Smooth muscle cell (in vitro differentiated cells): ENCODE measurements around the gene GP2. TPM values are rescaled to one million over a fixed set of nuclear protein-coding genes. Genes with fewer than 3 reads are reported as not detected.

ENCODE experiments used
- DNase-seq: peaks from one replicate; lab custom pipeline; 2025; ENCODE audit not compliant: unreplicated experiment; lab: John Stamatoyannopoulos, UW
- H2AFZ ChIP-seq: fragments of 200-600 bp; sonication (generic); 2 replicates; pipeline ENCODE4 v1.6.0; 2016; ENCODE audit warnings: antibody characterized with exemption, low read depth, mild to moderate bottlenecking
- H3F3A ChIP-seq: fragments of 200-600 bp; sonication (generic); 2 replicates; pipeline ENCODE4 v1.6.0; 2017; ENCODE audit warnings: antibody characterized with exemption, low read depth
- H3K27ac ChIP-seq: fragments of 200-600 bp; sonication (generic); 2 replicates; pipeline ENCODE4 v1.5.1; 2016; ENCODE audit warnings: low read depth, mild to moderate bottlenecking
- H3K27me3 ChIP-seq: fragments of 200-600 bp; sonication (generic); 2 replicates; pipeline ENCODE4 v1.6.1; 2016; ENCODE audit warnings: low read depth, mild to moderate bottlenecking
- H3K36me3 ChIP-seq: fragments of 200-600 bp; sonication (generic); 2 replicates; pipeline ENCODE4 v1.5.1; 2016; ENCODE audit warnings: low read depth
- H3K4me1 ChIP-seq: fragments of 200-600 bp; sonication (generic); 2 replicates; pipeline ENCODE4 v1.5.1; 2016; ENCODE audit warnings: low read depth
- H3K4me2 ChIP-seq: fragments of 200-600 bp; sonication (generic); 2 replicates; pipeline ENCODE4 v1.6.0; 2016; ENCODE audit warnings: mild to moderate bottlenecking
- H3K4me3 ChIP-seq: fragments of 200-600 bp; sonication (generic); 2 replicates; pipeline ENCODE4 v1.5.1; 2016; ENCODE audit warnings: mild to moderate bottlenecking
- H3K79me2 ChIP-seq: fragments of 200-600 bp; sonication (generic); 2 replicates; pipeline ENCODE4 v1.6.0; 2016; ENCODE audit warnings: low read depth, mild to moderate bottlenecking
- H3K9ac ChIP-seq: fragments of 200-600 bp; sonication (generic); 2 replicates; pipeline ENCODE4 v1.6.0; 2016; ENCODE audit warnings: low read depth
- H3K9me3 ChIP-seq: fragments of 200-600 bp; sonication (generic); replicated peaks from 2 replicates; pipeline ENCODE4 v1.5.1; 2016; ENCODE audit warnings: low read depth
- H4K20me1 ChIP-seq: fragments of 200-600 bp; sonication (generic); 2 replicates; pipeline ENCODE4 v1.6.0; 2016; ENCODE audit warnings: low read depth
- CTCF ChIP-seq: fragments of 200-600 bp; sonication (generic); IDR thresholded peaks from 2 replicates; pipeline ENCODE4 v1.5.1; 2017; ENCODE audit warnings: borderline replicate concordance, mild to moderate bottlenecking, antibody characterized with exemption; ENCODE audit not compliant: insufficient read depth, poor library complexity, severe bottlenecking
- WGBS: methylation state at CpG from one replicate; pipeline ENCODE4 v1.1.7; 2016; ENCODE audit warnings: low lambda C conversion rate; 5-methylcytosine and 5-hydroxymethylcytosine counted together
- polyA plus RNA-seq: library from polyadenylated mRNA; unstranded; fragments of >200 nt; fragmentation: Nextera tagmentation; extraction: Ambion mirVana; gene quantifications from 2 replicates; pipeline ENCODE4 v1.2.1, GENCODE V29; 2016
- total RNA-seq: library from RNA; depleted of rRNA; stranded (reverse); fragments of >200 nt; gene quantifications from 2 replicates; pipeline ENCODE4 v1.2.3, GENCODE V29; 2014

Gene GP2
- total and polyA plus RNA-seq, 2 experiments from 2014 or later, result not detected

- H3F3A ChIP-seq, result no peaks in the 10 kb centered on the region
- no peaks in the 10 kb centered on the region for H3K79me2 ChIP-seq
- H3K36me3 ChIP-seq, result no peaks in the 10 kb centered on the region
- peaks cover 4% of the 10 kb centered on the region for H3K27me3 ChIP-seq
- no peak for TF ChIP-seq CTCF
- 84% methylated on average over 7 of the region's 8 CpGs for WGBS
- H3K4me3 ChIP-seq, result no peak overlapping the region
- no peak overlapping the region for H3K9ac ChIP-seq
- no peak for DNase-seq
- no peak overlapping the region for H2AFZ ChIP-seq
- H3K4me2 ChIP-seq, result no peak overlapping the region
- H3K4me1 ChIP-seq, result no peaks in the 10 kb centered on the region
- H3K27ac ChIP-seq, result no peak overlapping the region
- no peaks in the 10 kb centered on the region for H3K9me3 ChIP-seq
- H4K20me1 ChIP-seq, result no peaks in the 10 kb centered on the region
Measured at GRCh38 chr16:20317117-20317516, 10.2 kb downstream of the GP2 start.

- Histone ChIP-seq H3K27ac (no peak overlapping the region), H3K4me2 (no peak overlapping the region), H2AFZ (no peak overlapping the region), H3K9ac (no peak overlapping the region), H3K4me3 (no peak overlapping the region), H3K36me3 (no peaks in the 10 kb centered on the region), H3K79me2 (no peaks in the 10 kb centered on the region), H4K20me1 (no peaks in the 10 kb centered on the region), H3K27me3 (peaks cover 4% of the 10 kb centered on the region), H3K9me3 (no peaks in the 10 kb centered on the region), H3K4me1 (no peaks in the 10 kb centered on the region), H3F3A (no peaks in the 10 kb centered on the region)
- TF ChIP-seq CTCF, result no peak
- WGBS, result 81% methylated on average over 4 of the region's 5 CpGs
- DNase-seq, result no peak
Measured at GRCh38 chr16:20316715-20317114, 10.6 kb downstream of the GP2 start.

GRCh38 chr16:20315764-20316163, 11.5 kb downstream of the GP2 start:
- no peak for DNase-seq
- Histone ChIP-seq H3K36me3 (no peaks in the 10 kb centered on the region), H3K27ac (no peak overlapping the region), H4K20me1 (no peaks in the 10 kb centered on the region), H3K79me2 (no peaks in the 10 kb centered on the region), H3K27me3 (peaks cover 4% of the 10 kb centered on the region), H2AFZ (no peak overlapping the region), H3K9me3 (no peaks in the 10 kb centered on the region), H3K4me2 (no peak overlapping the region), H3K4me1 (no peaks in the 10 kb centered on the region), H3K9ac (no peak overlapping the region), H3F3A (no peaks in the 10 kb centered on the region), H3K4me3 (no peak overlapping the region)
- TF ChIP-seq CTCF, result no peak
- WGBS, result 90% methylated on average over 6 of the region's 6 CpGs

GRCh38 chr16:20314575-20314974, 12.7 kb downstream of the GP2 start:
- WGBS, result 96% methylated on average over 3 of the region's 3 CpGs
- Histone ChIP-seq H3K4me2 (no peak overlapping the region), H4K20me1 (no peaks in the 10 kb centered on the region), H3K4me3 (no peak overlapping the region), H3K36me3 (no peaks in the 10 kb centered on the region), H3K9me3 (no peaks in the 10 kb centered on the region), H3K27me3 (peaks cover 4% of the 10 kb centered on the region), H3K9ac (no peak overlapping the region), H3K4me1 (no peaks in the 10 kb centered on the region), H3K79me2 (no peaks in the 10 kb centered on the region), H3F3A (no peaks in the 10 kb centered on the region), H3K27ac (no peak overlapping the region), H2AFZ (no peak overlapping the region)
- no peak for TF ChIP-seq CTCF
- DNase-seq, result no peak
